ENCODE measurements around the gene ENOSF1. TPM values are rescaled to one million over a fixed set of nuclear protein-coding genes. Genes with fewer than 3 reads are reported as not detected.

Gene ENOSF1
- total and polyA plus RNA-seq, 2 of the 13 experiments (the other 11 are each of a cell fraction or from before 2014, with no cell fraction given), result 37.6 to 40.1 TPM

DNA sequence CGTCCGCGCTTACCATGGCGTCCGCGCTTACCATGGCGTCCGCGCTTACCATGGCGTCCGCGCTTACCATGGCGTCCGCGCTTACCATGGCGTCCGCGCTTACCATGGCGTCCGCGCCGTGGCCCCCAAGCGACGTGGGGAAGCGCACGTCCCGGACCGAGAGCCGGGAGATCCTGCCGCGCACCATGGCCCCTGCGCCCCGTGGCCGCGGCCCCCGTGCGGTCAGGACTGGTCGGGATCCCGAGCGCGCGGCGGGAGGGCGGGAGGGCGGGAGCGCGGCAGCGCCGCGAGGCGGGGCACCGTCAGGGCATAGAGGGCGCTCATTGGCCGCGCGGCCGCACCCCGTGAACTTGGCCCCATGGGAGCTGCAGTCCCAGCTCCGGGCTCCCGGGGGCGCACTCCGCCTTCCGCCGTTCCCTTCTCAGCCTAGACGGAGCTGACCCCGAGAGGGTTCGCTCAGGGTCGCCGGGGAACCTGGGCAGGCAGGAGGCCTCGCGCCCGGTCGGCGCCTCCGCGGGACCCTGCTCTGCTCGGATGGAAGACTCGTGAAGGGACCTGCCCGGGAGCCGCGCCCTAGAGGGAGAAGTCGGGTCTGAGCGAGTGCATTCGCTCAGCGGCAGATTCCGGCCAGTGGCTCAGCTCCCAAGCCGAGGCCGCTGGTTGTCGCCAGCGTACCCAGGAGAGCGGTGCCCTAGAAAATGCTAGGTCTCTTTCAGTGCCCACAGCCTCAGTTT lies at the start of gene ENOSF1 (continued):
- TF ChIP-seq, protein P1, sequence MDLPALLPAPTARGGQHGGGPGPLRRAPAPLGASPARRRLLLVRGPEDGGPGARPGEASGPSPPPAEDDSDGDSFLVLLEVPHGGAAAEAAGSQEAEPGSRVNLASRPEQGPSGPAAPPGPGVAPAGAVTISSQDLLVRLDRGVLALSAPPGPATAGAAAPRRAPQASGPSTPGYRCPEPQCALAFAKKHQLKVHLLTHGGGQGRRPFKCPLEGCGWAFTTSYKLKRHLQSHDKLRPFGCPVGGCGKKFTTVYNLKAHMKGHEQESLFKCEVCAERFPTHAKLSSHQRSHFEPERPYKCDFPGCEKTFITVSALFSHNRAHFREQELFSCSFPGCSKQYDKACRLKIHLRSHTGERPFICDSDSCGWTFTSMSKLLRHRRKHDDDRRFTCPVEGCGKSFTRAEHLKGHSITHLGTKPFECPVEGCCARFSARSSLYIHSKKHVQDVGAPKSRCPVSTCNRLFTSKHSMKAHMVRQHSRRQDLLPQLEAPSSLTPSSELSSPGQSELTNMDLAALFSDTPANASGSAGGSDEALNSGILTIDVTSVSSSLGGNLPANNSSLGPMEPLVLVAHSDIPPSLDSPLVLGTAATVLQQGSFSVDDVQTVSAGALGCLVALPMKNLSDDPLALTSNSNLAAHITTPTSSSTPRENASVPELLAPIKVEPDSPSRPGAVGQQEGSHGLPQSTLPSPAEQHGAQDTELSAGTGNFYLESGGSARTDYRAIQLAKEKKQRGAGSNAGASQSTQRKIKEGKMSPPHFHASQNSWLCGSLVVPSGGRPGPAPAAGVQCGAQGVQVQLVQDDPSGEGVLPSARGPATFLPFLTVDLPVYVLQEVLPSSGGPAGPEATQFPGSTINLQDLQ (CRISPR knock-in tag; IDR thresholded peaks at IDR 0.05), result peak; percentile 99
- TF ChIP-seq KDM5B (CRISPR knock-in tag; IDR thresholded peaks at IDR 0.05; ENCODE audit: borderline replicate concordance), result peak; percentile 52
- no peak; the same call in 1 of the 2 replicates for TF ChIP-seq FOSL2 (CRISPR knock-in tag; IDR thresholded peaks at IDR 0.05)
- TF ChIP-seq ZNF484 (CRISPR knock-in tag; IDR thresholded peaks at IDR 0.05; ENCODE audit: borderline replicate concordance, low read depth), result no peak
- TF ChIP-seq FOXO1 (CRISPR knock-in tag; IDR thresholded peaks at IDR 0.05), result no peak; the same call in 1 of the 2 replicates
- peak; percentile 21 for TF ChIP-seq HNRNPK (IDR thresholded peaks at IDR 0.05; ENCODE audit: low read depth, low read length, poor library complexity, severe bottlenecking)
- TF ChIP-seq, protein P2, sequence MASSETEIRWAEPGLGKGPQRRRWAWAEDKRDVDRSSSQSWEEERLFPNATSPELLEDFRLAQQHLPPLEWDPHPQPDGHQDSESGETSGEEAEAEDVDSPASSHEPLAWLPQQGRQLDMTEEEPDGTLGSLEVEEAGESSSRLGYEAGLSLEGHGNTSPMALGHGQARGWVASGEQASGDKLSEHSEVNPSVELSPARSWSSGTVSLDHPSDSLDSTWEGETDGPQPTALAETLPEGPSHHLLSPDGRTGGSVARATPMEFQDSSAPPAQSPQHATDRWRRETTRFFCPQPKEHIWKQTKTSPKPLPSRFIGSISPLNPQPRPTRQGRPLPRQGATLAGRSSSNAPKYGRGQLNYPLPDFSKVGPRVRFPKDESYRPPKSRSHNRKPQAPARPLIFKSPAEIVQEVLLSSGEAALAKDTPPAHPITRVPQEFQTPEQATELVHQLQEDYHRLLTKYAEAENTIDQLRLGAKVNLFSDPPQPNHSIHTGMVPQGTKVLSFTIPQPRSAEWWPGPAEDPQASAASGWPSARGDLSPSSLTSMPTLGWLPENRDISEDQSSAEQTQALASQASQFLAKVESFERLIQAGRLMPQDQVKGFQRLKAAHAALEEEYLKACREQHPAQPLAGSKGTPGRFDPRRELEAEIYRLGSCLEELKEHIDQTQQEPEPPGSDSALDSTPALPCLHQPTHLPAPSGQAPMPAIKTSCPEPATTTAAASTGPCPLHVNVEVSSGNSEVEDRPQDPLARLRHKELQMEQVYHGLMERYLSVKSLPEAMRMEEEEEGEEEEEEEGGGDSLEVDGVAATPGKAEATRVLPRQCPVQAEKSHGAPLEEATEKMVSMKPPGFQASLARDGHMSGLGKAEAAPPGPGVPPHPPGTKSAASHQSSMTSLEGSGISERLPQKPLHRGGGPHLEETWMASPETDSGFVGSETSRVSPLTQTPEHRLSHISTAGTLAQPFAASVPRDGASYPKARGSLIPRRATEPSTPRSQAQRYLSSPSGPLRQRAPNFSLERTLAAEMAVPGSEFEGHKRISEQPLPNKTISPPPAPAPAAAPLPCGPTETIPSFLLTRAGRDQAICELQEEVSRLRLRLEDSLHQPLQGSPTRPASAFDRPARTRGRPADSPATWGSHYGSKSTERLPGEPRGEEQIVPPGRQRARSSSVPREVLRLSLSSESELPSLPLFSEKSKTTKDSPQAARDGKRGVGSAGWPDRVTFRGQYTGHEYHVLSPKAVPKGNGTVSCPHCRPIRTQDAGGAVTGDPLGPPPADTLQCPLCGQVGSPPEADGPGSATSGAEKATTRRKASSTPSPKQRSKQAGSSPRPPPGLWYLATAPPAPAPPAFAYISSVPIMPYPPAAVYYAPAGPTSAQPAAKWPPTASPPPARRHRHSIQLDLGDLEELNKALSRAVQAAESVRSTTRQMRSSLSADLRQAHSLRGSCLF (CRISPR knock-in tag; IDR thresholded peaks at IDR 0.05; ENCODE audit: borderline replicate concordance), result no peak
- peak; percentile 69 for TF ChIP-seq ZFY (CRISPR knock-in tag; IDR thresholded peaks at IDR 0.05)
- peak; percentile 88 for TF ChIP-seq MYC (CRISPR knock-in tag; IDR thresholded peaks at IDR 0.05; ENCODE audit: borderline replicate concordance)
- no peak for TF ChIP-seq ZNF33B (CRISPR knock-in tag; IDR thresholded peaks at IDR 0.05)
- TF ChIP-seq ZNF234 (CRISPR knock-in tag; conservative IDR thresholded peaks at IDR 0.05), result no peak; the same call in 1 of the 2 replicates
- no peak for TF ChIP-seq SYNCRIP (IDR thresholded peaks at IDR 0.05; ENCODE audit: insufficient read depth, low read depth, low read length)
- TF ChIP-seq, protein P3, sequence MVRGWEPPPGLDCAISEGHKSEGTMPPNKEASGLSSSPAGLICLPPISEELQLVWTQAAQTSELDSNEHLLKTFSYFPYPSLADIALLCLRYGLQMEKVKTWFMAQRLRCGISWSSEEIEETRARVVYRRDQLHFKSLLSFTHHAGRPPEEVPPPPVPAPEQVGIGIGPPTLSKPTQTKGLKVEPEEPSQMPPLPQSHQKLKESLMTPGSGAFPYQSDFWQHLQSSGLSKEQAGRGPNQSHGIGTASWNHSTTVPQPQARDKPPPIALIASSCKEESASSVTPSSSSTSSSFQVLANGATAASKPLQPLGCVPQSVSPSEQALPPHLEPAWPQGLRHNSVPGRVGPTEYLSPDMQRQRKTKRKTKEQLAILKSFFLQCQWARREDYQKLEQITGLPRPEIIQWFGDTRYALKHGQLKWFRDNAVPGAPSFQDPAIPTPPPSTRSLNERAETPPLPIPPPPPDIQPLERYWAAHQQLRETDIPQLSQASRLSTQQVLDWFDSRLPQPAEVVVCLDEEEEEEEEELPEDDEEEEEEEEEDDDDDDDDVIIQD (CRISPR knock-in tag; IDR thresholded peaks at IDR 0.05; ENCODE audit: low read depth), result no peak
- TF ChIP-seq RORA (CRISPR knock-in tag; IDR thresholded peaks at IDR 0.05), result no peak
- TF ChIP-seq, protein P4, sequence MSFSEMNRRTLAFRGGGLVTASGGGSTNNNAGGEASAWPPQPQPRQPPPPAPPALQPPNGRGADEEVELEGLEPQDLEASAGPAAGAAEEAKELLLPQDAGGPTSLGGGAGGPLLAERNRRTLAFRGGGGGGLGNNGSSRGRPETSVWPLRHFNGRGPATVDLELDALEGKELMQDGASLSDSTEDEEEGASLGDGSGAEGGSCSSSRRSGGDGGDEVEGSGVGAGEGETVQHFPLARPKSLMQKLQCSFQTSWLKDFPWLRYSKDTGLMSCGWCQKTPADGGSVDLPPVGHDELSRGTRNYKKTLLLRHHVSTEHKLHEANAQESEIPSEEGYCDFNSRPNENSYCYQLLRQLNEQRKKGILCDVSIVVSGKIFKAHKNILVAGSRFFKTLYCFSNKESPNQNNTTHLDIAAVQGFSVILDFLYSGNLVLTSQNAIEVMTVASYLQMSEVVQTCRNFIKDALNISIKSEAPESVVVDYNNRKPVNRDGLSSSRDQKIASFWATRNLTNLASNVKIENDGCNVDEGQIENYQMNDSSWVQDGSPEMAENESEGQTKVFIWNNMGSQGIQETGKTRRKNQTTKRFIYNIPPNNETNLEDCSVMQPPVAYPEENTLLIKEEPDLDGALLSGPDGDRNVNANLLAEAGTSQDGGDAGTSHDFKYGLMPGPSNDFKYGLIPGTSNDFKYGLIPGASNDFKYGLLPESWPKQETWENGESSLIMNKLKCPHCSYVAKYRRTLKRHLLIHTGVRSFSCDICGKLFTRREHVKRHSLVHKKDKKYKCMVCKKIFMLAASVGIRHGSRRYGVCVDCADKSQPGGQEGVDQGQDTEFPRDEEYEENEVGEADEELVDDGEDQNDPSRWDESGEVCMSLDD (CRISPR knock-in tag; IDR thresholded peaks at IDR 0.05; ENCODE audit: borderline replicate concordance), result no peak
- TF ChIP-seq ZNF781 (CRISPR knock-in tag; IDR thresholded peaks at IDR 0.05; ENCODE audit: borderline replicate concordance, not compliant biosample characterization), result no peak

Data from HepG2 (cell line).